ENCODE results near the gene MZF1.
"Not testable (repeated sequence)": the region's sequence is repeated elsewhere in the genome, so short reads cannot be mapped to it uniquely, and the experiment has no call there.

Gene MZF1
- total RNA-seq = 27.8 to 54.9 (median 40.5) reads per million in 4 experiments

DNA sequence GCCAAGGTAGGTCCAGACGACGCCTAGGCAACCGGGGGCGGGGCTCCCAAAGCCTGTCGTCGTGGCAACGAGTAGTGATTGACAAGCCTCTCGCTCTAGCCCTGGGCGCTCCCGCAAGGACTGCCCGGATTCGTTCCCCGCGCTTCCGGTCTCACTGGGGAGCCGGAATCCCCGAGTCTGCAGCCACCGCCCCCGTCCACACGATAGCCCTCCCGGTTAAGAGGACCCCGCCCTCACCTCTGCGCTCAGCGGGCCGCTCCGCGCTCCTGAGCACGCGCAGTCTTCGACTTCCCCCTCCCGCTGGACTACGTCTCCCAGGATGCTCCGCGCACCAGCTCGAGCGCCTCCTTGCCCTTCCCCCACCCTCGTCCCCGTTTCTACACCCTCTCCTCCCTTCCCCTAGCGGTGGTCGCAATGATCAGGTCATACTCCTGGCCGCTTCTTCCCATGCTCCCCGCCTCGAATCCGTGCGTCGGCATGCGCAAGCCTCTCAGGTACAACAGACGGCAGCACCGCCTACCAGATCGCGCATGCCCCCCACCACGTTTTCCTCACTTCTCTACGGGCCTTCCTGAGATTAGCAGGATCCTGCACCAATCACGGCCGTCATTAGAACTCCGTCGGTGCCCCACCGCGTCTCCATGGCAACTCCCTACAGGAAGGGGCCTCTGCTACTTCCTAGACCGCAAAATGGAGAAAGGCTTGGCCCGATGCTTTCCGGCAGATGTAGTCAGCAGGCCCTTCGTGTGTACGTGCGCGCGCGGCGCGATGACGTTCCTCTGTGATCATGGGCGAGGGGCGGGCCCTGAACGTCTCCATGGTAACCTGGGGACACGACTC is at the start of gene MZF1:
MZF1 (minus strand) TSS at position 518 of the 840 bp plus-strand sequence. CDS start 1,946 bp downstream, outside the sequence.
- no peak for DNase-seq

DNA sequence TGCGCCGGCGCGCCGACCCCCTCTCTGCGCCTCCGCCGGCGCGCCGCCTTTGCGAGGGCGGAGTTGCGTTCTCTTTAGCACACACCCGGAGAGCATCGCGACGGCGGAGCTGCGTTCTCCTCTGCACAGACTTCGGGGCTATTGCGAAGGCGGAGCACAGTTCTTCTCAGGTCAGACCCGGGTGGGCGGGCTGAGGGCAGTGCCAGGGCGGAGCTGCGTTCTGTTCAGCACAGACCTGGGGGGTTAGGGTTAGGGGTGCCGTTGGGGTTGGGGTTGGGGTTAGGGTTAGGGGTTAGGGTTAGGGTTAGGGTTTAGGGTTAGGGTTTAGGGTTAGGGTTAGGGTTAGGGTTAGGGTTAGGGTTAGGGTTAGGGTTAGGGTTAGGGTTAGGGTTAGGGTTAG is 34.1 kb upstream of the MZF1 start:
- not testable (repeated sequence) for DNase-seq

DNA sequence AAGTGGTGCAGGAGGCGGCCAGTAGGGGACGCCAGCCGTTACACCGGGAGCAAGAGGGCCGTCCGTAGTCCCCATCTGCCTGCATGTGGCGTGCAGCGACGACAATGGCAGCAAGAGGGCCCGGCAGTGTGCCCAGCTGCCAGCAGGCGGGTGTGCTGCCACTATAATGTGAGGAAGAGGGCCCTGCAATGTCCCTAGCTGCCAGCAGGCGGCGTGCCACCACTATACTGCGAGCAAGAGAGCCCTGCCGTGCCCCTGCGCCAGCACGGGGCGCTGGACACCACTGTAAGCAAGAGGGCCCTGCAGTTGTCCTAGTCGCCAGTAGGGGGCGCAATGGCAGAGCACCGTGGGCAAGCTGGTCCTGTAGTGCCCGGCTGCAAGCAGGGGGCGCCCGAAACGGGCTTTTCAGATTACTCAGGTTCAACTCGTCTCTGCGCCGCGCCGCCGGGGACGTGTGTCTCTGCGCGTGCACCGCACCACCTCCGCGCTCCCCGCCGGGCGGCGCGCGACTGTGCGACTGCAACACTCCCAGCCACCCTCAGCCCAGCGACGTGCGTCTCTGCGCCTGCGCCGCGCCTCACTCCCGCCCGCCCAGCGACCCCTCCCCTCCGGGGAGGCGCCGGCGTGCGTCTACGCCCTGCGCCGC is 33.2 kb upstream of the MZF1 start:
- not testable (repeated sequence) for DNase-seq

DNA sequence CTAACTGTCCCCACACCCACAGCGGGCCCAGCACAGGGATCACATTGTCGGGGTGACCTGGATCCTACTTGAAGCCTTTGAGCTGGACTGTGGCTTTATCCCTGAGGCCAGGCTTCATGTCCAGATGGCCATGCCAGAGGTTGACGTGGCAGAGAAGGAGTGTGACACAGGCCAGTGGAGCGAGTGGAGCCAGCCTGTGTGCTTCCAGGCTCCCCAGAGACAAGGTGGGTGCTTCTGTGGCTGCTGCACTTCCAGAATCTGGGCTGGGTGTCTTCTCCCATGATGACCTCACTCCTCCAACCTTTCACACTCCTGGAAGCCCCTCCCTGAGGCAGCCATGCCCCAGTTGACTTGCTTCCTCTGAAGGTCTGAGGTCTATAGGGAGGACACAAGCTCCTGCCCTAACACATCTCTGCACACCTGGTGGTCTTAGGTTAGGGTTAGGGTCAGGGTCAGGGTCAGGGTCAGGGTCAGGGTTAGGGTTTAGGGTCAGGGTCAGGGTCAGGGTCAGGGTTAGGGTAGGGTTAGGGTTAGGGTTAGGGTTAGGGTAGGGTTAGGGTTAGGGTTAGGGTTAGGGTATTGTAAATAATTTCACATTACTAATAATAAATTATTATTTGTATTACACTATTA is 13.1 kb upstream of the MZF1 start:
- no peak for DNase-seq

DNA sequence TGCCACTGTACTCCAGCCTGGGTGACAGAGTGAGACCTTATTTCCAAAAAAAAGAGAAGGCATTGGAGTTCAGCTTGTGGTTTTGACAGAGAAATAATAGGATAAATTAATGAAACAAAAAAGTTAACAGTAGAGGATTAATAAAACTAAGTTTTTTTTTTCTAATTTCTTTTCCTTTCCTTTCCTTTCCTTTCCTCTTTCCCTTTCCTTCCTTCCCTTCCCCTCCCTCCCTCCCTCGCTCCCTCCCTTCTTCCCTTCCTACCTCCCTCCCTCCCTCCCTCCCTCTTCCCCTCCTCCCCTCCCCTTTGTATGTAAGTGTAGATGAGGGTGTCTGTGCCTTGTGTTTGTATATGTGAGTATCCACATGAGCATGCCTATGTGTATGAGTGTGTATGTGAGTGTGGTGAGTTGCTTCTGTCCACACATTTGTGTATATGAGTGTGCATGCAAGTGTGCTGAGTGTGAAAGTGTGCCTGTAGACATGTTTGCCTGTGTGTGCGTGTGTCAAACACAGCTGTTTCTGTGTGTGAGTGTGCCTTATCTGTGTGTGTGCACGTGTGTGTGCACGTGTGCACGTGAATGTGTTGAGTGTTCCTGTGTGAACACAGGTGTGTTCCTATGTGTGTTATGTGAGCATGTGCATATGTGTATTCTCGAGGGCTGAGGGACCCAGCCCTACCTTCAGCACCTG is 12.5 kb upstream of the MZF1 start:
- DNase-seq = no peak

DNA sequence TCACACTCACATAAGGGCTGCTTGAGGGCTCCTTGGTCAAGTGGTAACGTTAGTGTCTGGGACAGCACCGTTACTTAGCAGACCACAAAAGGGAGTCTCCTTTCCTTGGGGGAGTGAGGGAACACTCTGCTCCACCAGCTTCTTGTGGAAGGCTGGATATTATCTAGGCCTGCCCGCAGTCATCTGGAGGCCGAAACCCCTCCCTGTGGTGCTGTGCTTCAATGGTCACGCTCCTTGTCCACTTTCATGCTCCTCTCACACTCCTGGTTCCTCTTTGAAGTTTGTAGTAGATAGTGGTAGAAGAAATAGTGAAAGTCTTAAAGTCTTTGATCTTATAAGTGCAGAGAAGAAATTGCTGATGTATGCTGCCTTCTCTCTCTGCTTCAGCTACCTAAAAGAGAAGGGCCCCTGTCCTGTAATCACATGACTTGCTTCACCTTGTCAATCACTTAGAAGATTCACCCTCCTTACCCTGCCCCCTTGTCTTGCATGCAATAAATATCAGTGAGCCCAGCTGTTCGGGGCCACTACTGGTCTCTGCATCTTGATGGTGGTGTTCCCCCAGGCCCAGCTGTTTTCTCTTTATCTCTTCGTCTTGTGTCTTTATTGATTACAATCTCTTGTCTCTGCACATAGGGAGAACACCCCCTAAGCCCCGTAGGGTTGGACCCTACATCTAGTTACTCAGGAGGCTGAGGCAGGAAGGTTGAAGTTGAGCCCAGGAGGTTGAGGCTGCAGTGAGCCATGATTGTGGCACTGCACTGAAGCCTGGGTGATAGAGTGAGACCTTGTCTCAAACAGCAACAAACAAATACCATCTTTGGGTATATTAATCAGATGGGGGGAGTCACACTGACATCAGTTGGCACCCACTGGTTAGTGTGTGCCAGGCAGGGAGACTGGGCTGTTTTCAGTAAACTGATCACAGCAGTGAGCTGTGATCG is 11.6 kb upstream of the MZF1 start:
- DNase-seq = no peak

DNA sequence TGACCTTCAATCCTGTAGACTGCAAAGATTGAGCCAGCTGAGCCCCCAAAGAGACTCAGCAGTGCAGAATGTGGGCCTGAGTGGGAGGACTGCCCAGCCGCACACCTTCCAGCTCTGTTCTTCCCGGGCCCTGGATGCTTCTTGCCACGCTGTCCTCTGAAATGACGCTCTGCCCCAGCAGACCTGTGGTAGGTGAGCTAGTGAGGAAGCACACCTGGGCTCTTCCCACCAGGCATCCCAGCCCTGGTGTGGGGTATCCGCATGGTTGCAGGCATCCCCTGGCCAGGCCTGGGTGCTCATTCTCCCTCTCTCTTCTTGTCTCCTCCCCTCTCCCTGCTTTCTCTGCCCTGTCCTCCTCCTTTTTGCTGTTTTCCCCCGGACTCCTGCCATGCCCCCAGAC is 9.8 kb upstream of the MZF1 start:
- no peak for DNase-seq

DNA sequence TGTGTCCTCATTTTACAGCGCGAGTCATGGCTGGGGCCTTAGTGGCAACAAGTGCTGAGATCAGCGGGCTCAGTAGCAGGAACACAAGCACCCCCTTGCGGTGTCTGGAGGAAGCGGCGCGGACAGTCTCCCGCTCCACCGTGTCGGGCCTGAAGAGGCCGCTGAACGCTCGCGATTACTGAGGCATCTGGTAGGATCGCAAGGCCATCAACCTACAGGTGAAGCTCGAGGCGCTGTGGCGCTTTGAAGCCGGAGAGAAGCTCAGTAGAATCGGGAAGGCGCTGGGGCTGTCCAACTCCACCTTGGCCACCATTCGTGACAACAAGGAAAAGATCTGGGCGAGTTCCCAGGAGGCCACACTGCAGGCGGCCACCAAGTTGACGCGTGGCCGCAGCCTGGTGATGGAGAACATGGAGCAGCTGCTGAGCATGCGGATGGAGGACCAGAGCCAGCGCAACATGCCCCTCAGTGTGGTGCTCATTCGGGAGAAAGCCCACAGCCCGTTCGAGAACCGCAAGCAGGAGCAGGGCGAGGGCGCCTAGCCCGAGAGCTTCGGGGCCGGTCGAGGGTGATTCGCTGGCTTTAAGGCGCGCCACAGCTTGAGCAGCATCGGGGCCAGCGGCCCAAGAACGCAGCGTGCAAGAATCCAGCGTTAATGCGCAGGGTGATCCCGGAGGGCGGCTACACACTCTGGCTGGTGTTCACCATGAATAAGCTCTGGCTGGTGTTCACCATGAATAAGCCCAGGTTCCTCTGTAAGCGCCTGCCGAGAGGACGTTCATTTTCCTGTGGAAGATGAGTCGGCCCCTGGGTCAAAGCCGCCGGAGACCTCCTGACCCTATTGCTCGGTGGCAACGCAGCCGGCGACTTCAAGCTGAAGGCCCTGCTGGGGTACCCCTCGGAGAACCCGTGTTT is 8.3 kb upstream of the MZF1 start:
- DNase-seq = no peak

DNA sequence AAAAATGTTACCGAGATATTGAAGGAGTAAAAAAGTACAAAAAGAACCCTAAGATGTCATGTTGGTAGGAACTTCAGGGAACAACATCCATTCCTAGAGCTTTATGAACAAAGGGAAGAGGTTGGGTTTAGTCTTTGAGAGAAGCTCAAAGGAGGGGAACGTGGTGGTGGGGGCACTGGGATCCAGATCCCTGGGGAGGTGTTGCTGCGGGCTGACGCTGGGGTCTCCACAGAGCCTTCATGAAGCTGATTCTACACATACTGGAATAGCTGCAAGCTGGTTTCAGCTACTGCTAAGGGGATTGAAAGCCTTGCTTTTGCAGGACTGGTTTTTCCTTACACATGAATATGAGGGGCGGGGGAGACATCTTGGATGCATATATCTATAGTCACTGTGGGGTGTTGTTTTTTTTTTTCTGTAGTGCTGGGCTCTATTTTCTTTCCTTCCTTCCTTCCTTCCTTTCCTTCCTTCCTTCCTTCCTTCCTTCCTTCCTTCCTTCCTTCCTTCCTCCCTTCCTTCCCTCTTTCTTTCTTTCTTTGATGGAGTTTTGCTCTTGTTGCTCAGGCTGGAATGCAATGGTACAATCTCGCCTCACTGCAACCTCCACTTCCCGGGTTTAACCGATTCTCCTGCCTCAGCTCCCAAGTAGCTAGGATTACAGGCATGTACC is 6.5 kb upstream of the MZF1 start:
- no peak for DNase-seq

DNA sequence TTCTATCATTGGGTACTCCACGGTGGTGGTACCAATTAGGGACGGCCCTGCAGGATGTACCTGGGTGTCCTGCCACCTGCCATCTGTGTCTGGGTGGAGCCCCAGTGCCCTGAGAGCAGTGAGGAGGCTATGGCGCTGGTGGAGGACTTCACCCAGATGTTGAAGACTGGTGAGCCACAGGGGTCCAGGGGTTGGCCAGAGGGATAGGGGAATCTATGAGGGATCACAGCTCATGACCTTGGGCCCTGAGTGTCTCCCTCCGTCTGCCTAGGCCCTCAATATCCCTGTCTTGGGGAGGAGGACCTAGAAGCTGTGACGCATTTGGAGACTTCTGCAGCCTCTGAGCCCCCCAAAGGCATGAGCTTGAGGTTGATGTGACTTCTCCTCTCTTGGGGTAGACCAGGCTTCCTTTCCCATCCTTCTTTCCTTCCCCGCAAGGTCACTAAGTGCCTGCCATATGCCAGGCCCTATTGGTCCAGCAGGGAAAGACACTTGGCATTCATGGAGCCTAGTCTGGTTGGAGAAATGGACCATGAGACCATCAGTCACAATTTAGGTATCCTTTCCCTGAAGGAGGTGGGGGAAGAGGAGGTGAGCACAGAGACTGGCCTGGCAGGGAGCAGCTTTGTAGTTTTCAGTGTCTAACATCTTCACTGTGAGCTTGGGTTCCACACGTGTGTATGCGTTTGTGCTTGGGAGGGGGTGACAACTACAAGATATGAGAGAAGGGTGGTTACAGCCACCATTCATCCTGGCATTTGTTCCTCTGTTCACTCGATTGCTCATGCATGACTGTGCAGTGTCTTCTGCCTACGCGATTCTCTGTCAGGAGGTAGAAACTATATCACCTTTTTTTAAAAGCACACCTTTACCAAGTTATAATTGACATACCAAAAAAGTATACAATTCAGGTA is 5.1 kb upstream of the MZF1 start:
- no peak for DNase-seq

DNA sequence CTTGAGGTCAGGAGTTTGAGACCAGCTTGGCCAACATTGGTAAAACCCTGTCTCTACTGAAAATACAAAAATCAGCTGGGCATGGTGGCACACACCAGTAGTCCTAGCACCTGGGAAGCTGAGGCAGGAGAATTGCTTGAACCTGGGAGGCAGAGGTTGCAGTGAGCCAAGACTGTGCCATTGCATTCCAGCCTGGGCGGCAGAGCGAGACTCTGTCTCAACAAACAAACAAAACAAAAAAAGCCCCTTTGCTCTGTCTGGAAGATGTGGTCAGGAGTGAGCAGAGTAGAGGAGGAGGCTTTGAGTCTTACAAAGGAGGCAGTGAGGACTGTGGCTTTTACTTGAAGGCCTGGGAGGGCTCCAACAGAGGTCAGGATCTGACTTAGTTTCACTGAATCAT is 4.4 kb upstream of the MZF1 start:
- DNase-seq = not testable (repeated sequence)

DNA sequence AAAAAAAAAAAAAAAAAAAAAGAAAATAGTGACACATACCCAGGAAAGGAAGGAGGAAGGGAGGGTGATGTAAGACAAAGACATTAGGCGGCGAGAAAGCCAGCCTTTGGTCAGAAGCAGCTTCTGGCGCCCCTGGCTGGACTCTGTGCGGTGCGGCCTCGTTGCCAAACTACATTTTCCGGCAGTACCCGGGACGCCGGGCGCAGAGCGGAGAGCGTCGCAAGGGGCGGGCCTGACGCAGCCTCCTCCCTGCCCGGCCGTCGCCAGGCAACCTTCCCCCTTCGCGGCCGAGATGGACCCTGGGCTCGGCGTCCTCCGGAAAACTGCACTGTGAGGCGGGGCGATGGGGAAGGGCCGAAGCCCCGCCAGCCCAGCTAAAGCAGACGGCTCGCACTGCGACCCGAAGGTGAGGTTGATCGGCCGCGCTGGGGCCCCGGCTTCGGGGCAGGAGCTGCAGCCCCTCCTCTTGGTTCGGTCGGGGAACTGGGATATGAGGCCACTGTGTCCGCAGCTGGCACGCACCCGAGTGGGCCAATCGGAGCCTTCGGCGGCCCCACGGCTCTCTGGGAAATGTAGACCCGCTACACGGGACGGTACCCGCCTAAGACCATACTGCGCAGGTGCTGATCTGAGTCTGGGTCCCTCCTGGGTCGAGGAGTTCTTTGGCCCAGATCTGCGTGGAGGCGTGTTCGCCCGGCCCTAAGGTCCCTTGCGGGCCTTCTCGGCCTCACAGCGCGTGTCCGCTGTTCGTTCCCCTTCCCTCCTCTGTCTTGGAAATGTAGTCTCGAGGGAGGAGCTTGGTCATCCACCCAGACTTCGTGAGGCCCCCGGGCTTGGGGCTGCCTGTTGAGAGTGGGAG is 2.3 kb upstream of the MZF1 start:
- no peak for DNase-seq

DNA sequence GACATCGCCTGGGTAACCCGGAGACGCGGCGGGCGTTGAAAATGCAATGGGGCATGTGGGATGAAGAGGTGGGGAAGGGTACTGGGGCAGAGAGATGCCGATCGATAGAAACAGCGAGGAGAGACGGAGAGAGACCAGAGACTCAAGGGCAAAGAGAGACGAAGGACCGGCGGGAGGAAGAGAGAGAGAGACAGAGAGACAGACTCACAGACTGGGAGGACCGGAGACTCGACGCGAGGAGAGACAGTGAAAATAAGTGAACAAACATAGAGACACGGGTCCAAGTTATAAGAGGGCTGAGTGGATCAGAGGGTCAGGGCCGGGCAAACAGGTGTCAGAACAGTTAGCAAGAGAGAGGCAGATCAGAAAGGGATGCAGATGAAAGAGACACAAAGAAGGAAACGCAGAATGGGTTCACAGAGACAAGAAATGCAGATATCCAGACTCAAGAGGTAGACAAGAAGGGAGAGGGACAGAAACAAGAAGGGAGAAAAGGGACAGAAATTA is 576 bp upstream of the MZF1 start:
- no peak for DNase-seq

DNA sequence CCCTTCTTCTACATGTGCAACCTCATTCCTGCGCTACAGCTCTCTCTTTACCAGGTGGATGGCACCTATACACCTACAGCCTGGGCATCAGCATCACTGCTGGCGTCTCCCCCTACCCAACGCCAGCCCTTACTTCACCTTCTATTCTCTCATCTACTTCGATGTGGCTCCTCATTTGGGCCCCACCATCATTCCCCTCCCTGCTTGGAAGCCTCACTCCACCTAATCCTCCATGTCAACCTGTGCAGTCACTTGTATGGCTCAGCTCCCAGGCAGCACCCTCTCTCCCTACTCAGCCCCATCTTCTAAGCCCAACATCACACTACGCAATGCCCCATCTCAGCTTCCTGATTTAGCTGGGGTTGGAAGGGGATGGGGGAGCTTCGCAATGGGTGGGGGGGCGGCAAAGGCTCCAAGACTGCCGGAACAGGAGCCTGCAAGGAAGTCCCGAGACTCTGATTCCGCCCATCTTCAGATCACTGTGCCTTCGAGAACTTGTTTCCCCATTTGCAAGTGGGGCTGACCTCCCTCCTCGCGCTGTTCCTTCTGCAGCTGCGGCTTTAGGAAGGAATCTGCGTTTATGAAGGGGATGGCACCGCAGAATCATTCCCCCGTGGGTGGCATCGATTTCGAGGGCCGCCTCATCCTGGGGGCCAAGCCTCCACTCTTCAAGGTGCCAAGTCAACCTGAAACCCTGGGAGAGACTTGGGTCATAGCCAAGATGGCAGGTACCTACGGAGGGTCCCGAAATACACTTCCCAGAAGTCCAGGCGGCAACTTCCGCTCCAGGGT is 913 bp downstream of the MZF1 start:
- DNase-seq = no peak

DNA sequence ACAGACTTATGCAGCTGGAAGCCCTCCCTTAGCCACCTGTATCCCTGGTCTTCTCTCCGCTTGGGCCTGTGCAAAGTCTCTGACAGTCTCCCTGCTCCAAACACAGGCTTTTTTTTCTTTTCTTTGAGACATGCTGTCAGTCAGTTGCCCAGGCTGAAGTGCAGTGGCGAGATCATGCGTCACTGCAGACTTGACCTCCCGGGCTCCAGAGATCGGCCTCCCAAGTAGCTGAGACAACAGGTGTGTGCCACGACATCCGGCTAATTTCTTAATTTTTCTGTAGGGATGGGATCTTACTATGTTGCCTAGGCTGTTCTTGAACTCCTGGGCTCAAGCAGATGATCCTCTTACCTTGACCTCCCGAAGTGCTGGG is 1.6 kb downstream of the MZF1 start:
- DNase-seq = no peak

DNA sequence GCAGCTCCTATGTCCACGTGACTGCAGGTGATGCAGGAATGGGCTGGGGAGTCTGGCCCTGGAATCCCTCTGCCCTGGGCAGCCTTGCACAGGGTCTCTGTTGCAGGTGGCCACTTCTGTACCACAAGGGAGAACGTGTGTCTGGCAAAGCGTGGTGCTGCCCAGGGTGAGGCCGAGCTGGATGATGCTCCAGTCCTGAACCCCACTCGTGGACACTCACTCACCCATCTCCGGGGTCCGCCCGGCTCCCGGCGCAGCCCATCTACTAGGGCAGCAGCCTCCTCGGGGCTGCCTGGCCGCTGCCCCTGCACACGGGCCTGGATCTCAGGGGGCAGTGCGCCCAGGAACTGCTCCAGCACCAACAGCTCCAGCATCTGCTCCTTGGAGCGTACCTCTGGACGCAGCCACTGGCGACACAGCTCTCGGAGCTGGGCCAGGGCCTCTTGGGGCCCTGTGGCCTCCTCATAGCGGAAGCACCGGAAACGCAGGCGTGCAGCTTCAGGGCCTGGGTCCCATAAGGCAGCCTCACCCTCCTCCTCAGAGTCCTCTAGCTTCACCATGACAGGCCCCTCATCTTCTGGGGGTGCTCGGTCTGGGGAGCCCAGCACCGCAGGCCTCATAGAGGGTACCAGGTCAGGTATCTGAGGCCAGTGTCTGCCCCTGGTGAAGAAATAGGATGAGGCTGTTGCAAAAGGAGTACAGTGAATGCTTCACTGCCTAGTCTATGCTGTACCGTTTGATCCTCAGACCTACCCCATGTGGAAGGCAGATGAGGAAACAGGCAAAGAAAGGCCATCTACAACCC is 2.2 kb downstream of the MZF1 start:
- DNase-seq = no peak

All from effector CD8-positive, alpha-beta T cell (primary cell).